Effector memory CD4-positive, alpha-beta T cell (primary cell): ENCODE measurements around the gene GMNN.

ENCODE experiments used
- DNase-seq, 3 donors: peaks; one replicate each; pipeline ENCODE4 v3.0.0-alpha.2; 2020
- H3K27ac ChIP-seq: 2 replicates; pipeline ENCODE4 v1.7.0; 2013; ENCODE audit warnings: mild to moderate bottlenecking, low read length, moderate library complexity; ENCODE audit not compliant: insufficient read depth, poor library complexity, severe bottlenecking
- H3K27me3 ChIP-seq: replicated peaks from 2 replicates; pipeline ENCODE4 v1.7.0; 2013; ENCODE audit warnings: mild to moderate bottlenecking, low read length; ENCODE audit not compliant: insufficient read depth, control insufficient read depth, poor library complexity, severe bottlenecking
- H3K36me3 ChIP-seq: 2 replicates; pipeline ENCODE4 v1.7.0; 2013; ENCODE audit warnings: mild to moderate bottlenecking, low read length, moderate library complexity; ENCODE audit not compliant: control insufficient read depth, insufficient read depth
- H3K4me1 ChIP-seq: 2 replicates; pipeline ENCODE4 v1.7.0; 2013; ENCODE audit warnings: low read length, mild to moderate bottlenecking; ENCODE audit not compliant: control insufficient read depth, insufficient read depth, poor library complexity, severe bottlenecking
- H3K4me3 ChIP-seq: 2 replicates; pipeline ENCODE4 v1.7.0; 2013; ENCODE audit warnings: low read length, low read depth, mild to moderate bottlenecking; ENCODE audit not compliant: insufficient read depth, poor library complexity, severe bottlenecking
- H3K9me3 ChIP-seq: 2 replicates; pipeline ENCODE4 v1.7.0; 2013; ENCODE audit warnings: mild to moderate bottlenecking, low read length, moderate library complexity; ENCODE audit not compliant: control insufficient read depth

Gene GMNN

GRCh38 chr6:24778121-24778520 is 3.4 kb downstream of the GMNN start:
- Histone ChIP-seq H3K4me3 (no peak overlapping the region), H3K36me3 (no peaks in the 10 kb centered on the region)

GRCh38 chr6:24778878-24779277 is 4.1 kb downstream of the GMNN start:
- no peak for DNase-seq
- Histone ChIP-seq H3K36me3 (no peaks in the 10 kb centered on the region), H3K4me1 (peaks cover 7% of the 10 kb centered on the region), H3K9me3 (no peaks in the 10 kb centered on the region), H3K27me3 (no peaks in the 10 kb centered on the region), H3K4me3 (no peak overlapping the region), H3K27ac (no peak overlapping the region)

More at GRCh38 chr6:24778121-24778520, 3.4 kb downstream of the GMNN start:
- DNase-seq, result no peak
- Histone ChIP-seq H3K4me1 (peaks cover 7% of the 10 kb centered on the region), H3K9me3 (no peaks in the 10 kb centered on the region), H3K27ac (no peak overlapping the region), H3K27me3 (no peaks in the 10 kb centered on the region)

GRCh38 chr6:24779416-24780016 is 4.8 kb downstream of the GMNN start:
- H3K4me3 ChIP-seq, result no peak overlapping the region
- no peaks in the 10 kb centered on the region for H3K9me3 ChIP-seq
- no peak overlapping the region for H3K27ac ChIP-seq
- H3K4me1 ChIP-seq, result peaks cover 7% of the 10 kb centered on the region
- DNase-seq, result no peak
- H3K27me3 ChIP-seq, result no peaks in the 10 kb centered on the region
- no peaks in the 10 kb centered on the region for H3K36me3 ChIP-seq

GRCh38 chr6:24780206-24780605 is 5.5 kb downstream of the GMNN start:
- no peaks in the 10 kb centered on the region for H3K36me3 ChIP-seq
- H3K4me3 ChIP-seq, result no peak overlapping the region
- peaks cover 7% of the 10 kb centered on the region for H3K4me1 ChIP-seq
- H3K9me3 ChIP-seq, result no peaks in the 10 kb centered on the region
- DNase-seq, result no peak
- H3K27me3 ChIP-seq, result no peaks in the 10 kb centered on the region
- no peak overlapping the region for H3K27ac ChIP-seq

GRCh38 chr6:24788031-24788665 is 13.4 kb downstream of the GMNN start:
- Histone ChIP-seq H3K27me3 (no peaks in the 10 kb centered on the region), H3K27ac (no peak overlapping the region), H3K36me3 (no peaks in the 10 kb centered on the region), H3K4me3 (no peak overlapping the region), H3K9me3 (no peaks in the 10 kb centered on the region), H3K4me1 (no peaks in the 10 kb centered on the region)
- no peak for DNase-seq

GRCh38 chr6:24795106-24795505 is 20.4 kb downstream of the GMNN start:
- H3K27ac ChIP-seq, result no peak overlapping the region
- no peaks in the 10 kb centered on the region for H3K4me1 ChIP-seq
- no peaks in the 10 kb centered on the region for H3K27me3 ChIP-seq
- H3K36me3 ChIP-seq, result no peaks in the 10 kb centered on the region
- no peak for DNase-seq
- H3K4me3 ChIP-seq, result no peak overlapping the region
- H3K9me3 ChIP-seq, result no peaks in the 10 kb centered on the region

GRCh38 chr6:24796616-24797290 is 22.0 kb downstream of the GMNN start:
- Histone ChIP-seq H3K4me1 (no peaks in the 10 kb centered on the region), H3K27me3 (no peaks in the 10 kb centered on the region), H3K4me3 (no peak overlapping the region), H3K27ac (no peak overlapping the region), H3K36me3 (no peaks in the 10 kb centered on the region), H3K9me3 (no peaks in the 10 kb centered on the region)
- no peak for DNase-seq

GRCh38 chr6:24797596-24798216 is 23.0 kb downstream of the GMNN start:
- H3K27me3 ChIP-seq, result no peaks in the 10 kb centered on the region
- H3K36me3 ChIP-seq, result peaks cover 6% of the 10 kb centered on the region
- H3K4me1 ChIP-seq, result no peaks in the 10 kb centered on the region
- H3K9me3 ChIP-seq, result no peaks in the 10 kb centered on the region
- DNase-seq, result no peak
- no peak overlapping the region for H3K27ac ChIP-seq
- no peak overlapping the region for H3K4me3 ChIP-seq

GRCh38 chr6:24798740-24799540 is 24.2 kb downstream of the GMNN start, which contains the start of gene ARMH2:
TSS of gene ARMH2 (minus strand) at chr6:24798917. CDS start at chr6:24798857, 60 bp downstream.
- H3K4me1 ChIP-seq, result no peaks in the 10 kb centered on the region
- H3K4me3 ChIP-seq, result no peak within 1 kb of the TSS
- DNase-seq, result no peak
- no peaks in the 10 kb centered on the region for H3K27me3 ChIP-seq
- H3K9me3 ChIP-seq, result no peaks in the 10 kb centered on the region
- H3K27ac ChIP-seq, result no peak within 1 kb of the TSS
- H3K36me3 ChIP-seq, result peaks cover 12% of the 10 kb centered on the region
